Stimulated activated CD4-positive, alpha-beta T cell treated with anti-CD3 and anti-CD28 coated beads, Interleukin-4, amount 100 ng/mL, for 1 hour (primary cell): Measurements from ENCODE around the gene GTPBP4.
"Not testable (repeated sequence)": the region's sequence is repeated elsewhere in the genome, so short reads cannot be mapped to it uniquely, and the experiment has no call there.

ENCODE experiments used
- DNase-seq: peaks from one replicate; pipeline ENCODE4 v3.0.0-alpha.2; 2020

Gene GTPBP4

DNA sequence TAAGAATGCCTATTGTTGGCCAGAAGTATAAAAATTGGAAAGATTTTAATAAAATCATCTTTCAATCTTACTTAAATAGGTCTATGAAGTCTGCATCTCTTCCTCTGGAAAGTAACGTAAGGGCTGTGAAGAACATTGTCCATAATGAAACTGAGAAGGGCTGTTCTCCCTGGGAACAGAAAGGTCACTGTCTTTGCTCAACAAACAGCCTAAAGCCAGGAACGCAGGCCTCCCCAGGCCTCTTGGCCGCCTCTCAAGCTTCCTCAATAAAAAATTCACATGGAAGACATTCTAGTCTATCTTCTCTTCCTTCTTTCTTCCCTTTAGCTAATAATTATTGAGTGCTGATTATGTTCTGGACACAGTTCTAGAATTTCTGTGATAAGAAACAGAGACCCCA lies 46.5 kb downstream of the GTPBP4 start:
- no peak for DNase-seq

- DNase-seq, result no peak
These were observed 47.0 kb downstream of the GTPBP4 start for GRCh38 chr10:1035201-1035600.

- DNase-seq, result no peak
These were observed 48.1 kb downstream of the GTPBP4 start for GRCh38 chr10:1036341-1036791.

- DNase-seq, result no peak
These were observed 48.9 kb downstream of the GTPBP4 start for GRCh38 chr10:1037098-1037497.

GRCh38 chr10:1038769-1039168 lies 50.5 kb downstream of the GTPBP4 start:
- not testable (repeated sequence) for DNase-seq

- no peak for DNase-seq
These were observed 51.9 kb downstream of the GTPBP4 start for GRCh38 chr10:1040133-1040532.

DNA sequence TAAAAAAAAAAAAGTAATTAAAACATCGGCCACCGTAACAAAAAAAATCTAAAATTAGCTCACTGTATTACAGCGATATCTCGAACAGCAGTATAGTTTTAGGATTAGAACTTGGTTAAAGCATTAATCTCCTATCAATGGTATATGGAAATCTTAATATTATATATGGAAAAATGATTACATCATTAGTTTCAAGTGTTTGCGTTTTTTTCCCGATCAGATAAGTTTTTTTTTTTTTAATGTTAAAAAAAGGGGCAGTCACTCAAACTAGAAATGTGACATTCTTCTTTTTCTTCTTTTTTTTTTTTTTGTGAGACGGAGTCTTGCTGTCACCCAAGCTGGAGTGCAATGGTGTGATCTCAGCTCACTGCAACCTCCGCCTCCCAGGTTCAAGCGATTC lies 53.3 kb downstream of the GTPBP4 start:
- no peak for DNase-seq

- DNase-seq, result no peak
These were observed 55.3 kb downstream of the GTPBP4 start for GRCh38 chr10:1043532-1043995.

DNA sequence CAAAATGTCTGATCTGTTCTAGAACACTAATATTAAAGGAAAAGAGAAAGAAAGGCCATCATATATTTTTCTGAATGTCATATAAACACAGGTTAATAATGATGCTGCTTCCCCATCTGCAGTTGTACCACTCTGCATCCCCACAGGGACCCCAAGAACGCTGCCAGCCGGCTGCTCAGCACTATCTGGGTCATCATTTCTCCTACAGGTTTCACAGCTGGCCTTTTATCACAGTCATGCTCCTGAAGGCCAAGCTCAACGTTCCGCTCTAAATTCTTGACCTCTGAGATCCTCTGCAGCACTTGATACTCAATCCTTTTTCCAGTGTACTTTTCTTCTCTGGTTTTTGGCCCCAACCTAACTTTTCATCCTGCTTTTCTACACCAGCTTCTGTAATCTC lies 55.9 kb downstream of the GTPBP4 start:
- no peak for DNase-seq

GRCh38 chr10:1044964-1045363 lies 56.7 kb downstream of the GTPBP4 start:
- no peak for DNase-seq

- no peak for DNase-seq
These were observed 57.2 kb downstream of the GTPBP4 start for GRCh38 chr10:1045415-1045814.

- no peak for DNase-seq
These were observed 59.7 kb downstream of the GTPBP4 start for GRCh38 chr10:1047937-1048336.

DNA sequence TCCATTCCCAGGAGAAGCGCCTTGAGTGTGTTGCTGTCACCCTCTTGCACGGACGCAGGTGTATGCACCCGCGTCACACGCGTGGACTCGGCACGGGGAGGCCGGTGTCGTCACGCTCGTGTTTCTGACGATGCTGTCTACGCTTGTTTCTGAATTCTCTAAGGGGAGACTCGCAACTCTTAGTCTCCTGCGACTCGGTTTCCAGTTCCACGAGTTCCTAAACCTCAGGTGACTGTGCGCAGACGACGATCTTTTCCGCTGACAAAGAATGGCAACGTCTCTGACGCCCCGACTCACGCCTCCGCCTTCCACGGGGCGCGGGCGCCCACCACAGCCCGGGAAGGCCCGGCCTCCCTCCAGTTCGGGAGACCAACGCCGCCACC lies 60.1 kb downstream of the GTPBP4 start:
- DNase-seq, result no peak

- DNase-seq, result peak; percentile 95
These were observed 60.6 kb downstream of the GTPBP4 start, which contains the start of gene IDI1 for GRCh38 chr10:1048732-1049424. TSS of gene IDI1 (minus strand) at chr10:1049119. CDS start at chr10:1049003, 116 bp downstream.

GRCh38 chr10:1049425-1049958 lies 61.3 kb downstream of the GTPBP4 start:
- DNase-seq, result no peak

- DNase-seq, result no peak
These were observed 61.9 kb downstream of the GTPBP4 start for GRCh38 chr10:1050145-1050544.

DNA sequence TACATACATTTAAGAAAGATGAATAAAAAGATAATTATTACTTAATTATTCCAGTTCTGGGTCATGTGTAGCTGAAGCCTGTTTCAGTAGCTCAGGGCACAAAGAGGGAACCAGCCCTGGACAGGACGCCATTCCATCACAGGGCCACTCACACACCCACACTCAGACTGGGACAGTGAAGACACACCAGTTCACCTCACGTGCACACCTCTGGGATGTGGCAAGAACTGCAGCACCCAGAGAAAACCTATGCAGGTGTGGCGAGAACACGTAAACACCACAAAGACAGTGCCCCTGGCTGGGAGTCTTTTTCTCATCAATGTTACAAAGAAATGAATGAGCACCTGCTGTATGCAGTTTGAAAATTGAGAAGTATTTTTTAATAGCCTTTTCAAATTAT lies 62.3 kb downstream of the GTPBP4 start:
- DNase-seq, result no peak

DNA sequence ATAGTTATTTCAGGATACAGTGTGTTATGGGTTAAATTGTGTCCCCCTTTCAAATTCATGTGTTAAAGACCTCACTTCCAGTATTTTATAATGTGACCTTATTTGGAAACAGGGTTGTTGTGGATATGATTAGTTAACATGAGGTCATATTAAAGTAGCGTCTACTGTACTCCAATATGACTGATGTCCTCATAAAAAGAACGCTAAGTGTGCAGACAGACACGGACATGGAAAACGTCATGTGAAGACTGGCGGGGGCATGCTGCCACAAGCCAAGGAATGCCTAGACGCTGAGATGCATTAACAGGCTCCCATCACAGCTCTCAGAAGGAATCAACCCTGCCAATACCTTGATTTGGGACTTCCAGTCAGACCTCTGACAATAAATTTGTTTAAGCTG lies 66.5 kb downstream of the GTPBP4 start:
- no peak for DNase-seq

GRCh38 chr10:1056326-1057105 lies 68.3 kb downstream of the GTPBP4 start, which contains the start of gene WDR37:
TSS of gene WDR37 (plus strand) at chr10:1056385. CDS start at chr10:1072156, 15,771 bp downstream.
- DNase-seq, result peak; percentile 91

DNA sequence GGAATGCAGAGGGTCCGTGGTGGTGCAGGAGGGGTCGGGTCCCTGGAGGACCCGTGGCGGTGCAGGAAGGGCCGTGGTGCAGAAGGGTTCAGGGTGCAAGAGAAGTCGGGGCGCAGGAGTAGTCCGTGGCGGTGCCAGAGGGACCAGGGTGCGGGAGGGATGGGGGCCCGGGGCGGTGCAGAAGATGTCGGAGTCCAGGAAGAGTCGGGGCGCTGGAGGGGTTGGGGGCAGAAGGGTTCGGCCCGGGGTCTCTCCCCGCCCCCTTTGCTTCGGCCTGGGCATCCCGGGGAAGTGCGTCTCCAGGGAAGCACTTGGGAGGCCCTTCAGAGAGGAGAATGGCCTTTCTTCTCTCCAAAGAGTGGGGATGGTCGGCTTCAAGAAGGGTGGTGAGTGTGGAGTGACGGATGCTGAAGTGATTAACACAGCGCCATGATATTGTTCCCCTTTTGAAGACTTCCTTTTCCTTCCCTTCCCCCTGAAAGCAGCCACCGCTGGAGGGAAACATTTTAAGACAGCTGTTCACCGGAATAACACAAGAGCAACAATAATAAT lies 68.9 kb downstream of the GTPBP4 start:
- DNase-seq, result no peak

DNA sequence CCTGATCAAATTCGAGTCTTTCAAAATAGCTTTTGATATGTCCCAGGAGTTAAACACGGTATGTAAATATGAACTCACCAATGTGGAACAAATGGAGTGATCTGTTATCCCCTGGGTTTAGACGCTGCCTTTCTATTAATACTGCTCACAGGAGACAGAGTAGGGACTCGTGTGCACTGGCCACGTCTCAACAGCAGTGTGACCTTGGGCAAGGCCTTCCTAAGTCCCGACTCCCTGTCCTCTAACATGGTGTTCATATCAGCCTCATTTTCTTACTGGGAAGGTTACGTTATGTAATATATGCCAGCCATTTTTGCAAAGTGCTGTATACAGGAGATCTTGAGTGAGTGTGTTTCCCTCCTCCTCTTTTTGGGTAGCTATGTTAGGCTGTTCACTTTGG lies 69.8 kb downstream of the GTPBP4 start:
- no peak for DNase-seq

- no peak for DNase-seq
These were observed 71.7 kb downstream of the GTPBP4 start for GRCh38 chr10:1059902-1060301.
